ENCODE results near the gene SLC7A10. TPM values are rescaled to one million over a fixed set of nuclear protein-coding genes. Genes with fewer than 3 reads are reported as not detected.
A peak's percentile ranks its signal among the peaks of the same experiment; 100 is the strongest.

Gene SLC7A10
- polyA plus RNA-seq, 1 of the 3 experiments (the other 2 are of a cell fraction) = 0.02 TPM

DNA sequence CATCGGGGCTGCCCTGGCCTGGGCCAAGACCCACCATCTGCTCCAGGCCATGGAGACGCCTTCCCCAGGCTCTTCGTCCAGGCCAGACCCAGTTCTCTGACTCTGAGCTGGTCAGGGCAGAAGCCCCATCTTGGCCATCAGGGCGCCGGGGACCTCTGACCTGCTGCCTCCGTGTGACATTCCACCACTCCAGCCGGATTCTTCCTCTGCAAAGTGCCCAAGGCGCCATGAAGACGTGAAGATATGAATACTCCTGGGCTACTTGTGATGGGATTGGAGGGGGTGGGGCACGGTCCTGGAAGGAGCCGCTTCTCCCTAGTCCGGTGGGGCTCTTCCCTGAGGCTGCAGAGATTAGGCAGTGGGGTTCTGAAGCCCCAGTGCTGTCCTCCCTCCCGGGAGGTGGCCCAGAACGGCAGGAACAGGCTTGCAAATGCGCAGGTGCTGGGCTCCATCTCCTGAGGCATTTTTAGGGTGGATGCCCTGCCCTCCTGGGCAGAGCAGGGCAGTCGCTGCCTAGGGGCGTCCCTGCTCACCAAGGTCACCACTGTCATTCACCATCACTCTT is 26.0 kb upstream of the SLC7A10 start:
- DNase-seq = no peak
- TF ChIP-seq CHD2 (IDR thresholded peaks at IDR 0.05; ENCODE audit: low read length, partially characterized antibody) (no peak), TEAD4 (IDR thresholded peaks at IDR 0.05; ENCODE audit: borderline replicate concordance, insufficient read depth) (no peak)
- H3K9ac ChIP-seq = no peak overlapping the region
- no peaks in the 10 kb centered on the region for H3K36me3 ChIP-seq (replicated peaks in 1 of 2; ENCODE audit: control insufficient read depth in 1 of 2, insufficient read depth in 2 of 2, low read length in 1 of 2)
- H3K9me2 ChIP-seq = no peaks in the 10 kb centered on the region
- no peak overlapping the region for H3K4me2 ChIP-seq
- no peak overlapping the region for H3K27ac ChIP-seq (ENCODE audit: low read depth in 2 of 2, low read length in 1 of 2)
- no peak overlapping the region for H2AFZ ChIP-seq (ENCODE audit: low read depth)
- H3K27me3 ChIP-seq (ENCODE audit: insufficient read depth) = no peaks in the 10 kb centered on the region
- no peaks in the 10 kb centered on the region for H3K79me2 ChIP-seq (ENCODE audit: insufficient read depth)
- H3K9me3 ChIP-seq = no peaks in the 10 kb centered on the region
- POLR2A ChIA-PET = no interaction called here
- no peak overlapping the region for H3K4me3 ChIP-seq (ENCODE audit: low read depth in 2 of 2, low read length in 1 of 2)
- H3F3A ChIP-seq (replicated peaks; ENCODE audit: insufficient read depth) = peaks cover 3% of the 10 kb centered on the region
- CTCF ChIA-PET = interaction anchor here (1.8 kb wide), 1 partner anchor 10 kb away, joined by 5 read pairs; no protein-coding TSS in a partner anchor
- WGBS (ENCODE audit: low lambda C conversion rate) = 64% methylated on average over 16 of the region's 17 CpGs
- H4K20me1 ChIP-seq (ENCODE audit: insufficient read depth) = no peaks in the 10 kb centered on the region
- H3K4me1 ChIP-seq (ENCODE audit: control insufficient read depth in 1 of 2, insufficient read depth in 2 of 2, low read depth in 1 of 2, low read length in 1 of 2) = no peaks in the 10 kb centered on the region; a peak in 1 of 4 replicates

DNA sequence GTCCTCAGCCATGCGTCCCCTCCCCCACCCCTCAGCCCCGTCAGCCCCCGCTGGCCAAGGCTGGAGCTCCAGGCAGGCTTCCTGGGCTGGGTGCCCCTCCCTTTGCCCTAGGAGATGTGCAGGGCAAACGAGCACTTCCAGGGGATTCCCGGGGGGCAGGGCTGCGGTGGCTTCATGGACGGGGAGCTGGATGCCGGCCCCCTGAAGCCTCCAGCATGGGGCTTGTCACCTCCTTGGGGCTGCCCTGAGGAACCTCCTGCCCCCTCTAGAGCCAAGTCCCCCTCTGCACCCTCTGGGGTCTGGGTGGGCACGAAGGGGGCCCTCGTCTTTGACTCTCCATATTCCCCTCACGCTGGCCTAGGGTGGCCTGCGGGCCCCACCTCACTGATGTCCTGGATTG is 25.4 kb upstream of the SLC7A10 start:
- H3K4me2 ChIP-seq = no peak overlapping the region
- H3K27ac ChIP-seq (ENCODE audit: low read depth in 2 of 2, low read length in 1 of 2) = no peak overlapping the region
- no peaks in the 10 kb centered on the region for H3K9me2 ChIP-seq
- H2AFZ ChIP-seq (ENCODE audit: low read depth) = no peak overlapping the region
- CTCF ChIA-PET = no interaction called here
- H3K27me3 ChIP-seq (ENCODE audit: insufficient read depth) = no peaks in the 10 kb centered on the region
- peaks cover 3% of the 10 kb centered on the region for H3F3A ChIP-seq (replicated peaks; ENCODE audit: insufficient read depth)
- no peak overlapping the region for H3K4me3 ChIP-seq (ENCODE audit: low read depth in 2 of 2, low read length in 1 of 2)
- TF ChIP-seq JUND (IDR thresholded peaks at IDR 0.05) (no peak), RXRA (IDR thresholded peaks at IDR 0.05; ENCODE audit: borderline replicate concordance, low read depth) (no peak)
- no peaks in the 10 kb centered on the region for H3K79me2 ChIP-seq (ENCODE audit: insufficient read depth)
- H4K20me1 ChIP-seq (ENCODE audit: insufficient read depth) = no peaks in the 10 kb centered on the region
- no peaks in the 10 kb centered on the region for H3K36me3 ChIP-seq (replicated peaks in 1 of 2; ENCODE audit: control insufficient read depth in 1 of 2, insufficient read depth in 2 of 2, low read length in 1 of 2)
- H3K4me1 ChIP-seq (ENCODE audit: control insufficient read depth in 1 of 2, insufficient read depth in 2 of 2, low read depth in 1 of 2, low read length in 1 of 2) = no peaks in the 10 kb centered on the region; a peak in 1 of 4 replicates
- POLR2A ChIA-PET = no interaction called here
- DNase-seq = peak; percentile 31
- no peaks in the 10 kb centered on the region for H3K9me3 ChIP-seq
- H3K9ac ChIP-seq = no peak overlapping the region
- no CpG with 5 or more reads among the region's 12 CpGs for WGBS (ENCODE audit: low lambda C conversion rate)

DNA sequence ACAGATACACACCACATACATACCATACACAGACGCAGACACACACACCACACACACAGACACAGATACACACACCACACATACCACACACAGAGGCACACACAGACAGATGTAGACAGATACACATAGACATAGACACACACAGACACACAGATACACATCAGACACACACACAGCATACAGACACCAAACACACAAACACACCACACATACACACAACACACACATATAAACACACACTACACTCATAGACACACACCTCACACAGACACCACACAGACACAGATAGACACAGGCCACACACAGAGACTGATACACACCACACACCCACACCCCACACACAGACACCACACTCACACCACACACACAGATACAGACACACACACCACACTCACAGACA is 24.9 kb upstream of the SLC7A10 start:
- Histone ChIP-seq H3K4me1 (ENCODE audit: control insufficient read depth in 1 of 2, insufficient read depth in 2 of 2, low read depth in 1 of 2, low read length in 1 of 2) (no peaks in the 10 kb centered on the region), H3K9ac (no peak overlapping the region), H3K79me2 (ENCODE audit: insufficient read depth) (no peaks in the 10 kb centered on the region), H4K20me1 (ENCODE audit: insufficient read depth) (no peaks in the 10 kb centered on the region), H3K4me3 (ENCODE audit: low read depth in 2 of 2, low read length in 1 of 2) (no peak overlapping the region), H2AFZ (ENCODE audit: low read depth) (no peak overlapping the region), H3K27ac (ENCODE audit: low read depth in 2 of 2, low read length in 1 of 2) (no peak overlapping the region), H3K9me3 (no peaks in the 10 kb centered on the region), H3K36me3 (replicated peaks in 1 of 2; ENCODE audit: control insufficient read depth in 1 of 2, insufficient read depth in 2 of 2, low read length in 1 of 2) (no peaks in the 10 kb centered on the region), H3K9me2 (no peaks in the 10 kb centered on the region), H3K27me3 (ENCODE audit: insufficient read depth) (no peaks in the 10 kb centered on the region), H3F3A (replicated peaks; ENCODE audit: insufficient read depth) (peaks cover 3% of the 10 kb centered on the region), H3K4me2 (no peak overlapping the region)
- DNase-seq = no peak
- TF ChIP-seq TAF1 (IDR thresholded peaks at IDR 0.05; ENCODE audit: borderline replicate concordance, low read depth, low read length) = no peak
- TF ChIP-seq TCF12 (IDR thresholded peaks at IDR 0.05) = no peak
- TF ChIP-seq JUND (IDR thresholded peaks at IDR 0.05) = no peak
- TF ChIP-seq TEAD4 (IDR thresholded peaks at IDR 0.05; ENCODE audit: borderline replicate concordance, insufficient read depth) = no peak
- no peak for TF ChIP-seq SMC3 (IDR thresholded peaks at IDR 0.05; ENCODE audit: low read depth, low read length)
- TF ChIP-seq, protein P1, sequence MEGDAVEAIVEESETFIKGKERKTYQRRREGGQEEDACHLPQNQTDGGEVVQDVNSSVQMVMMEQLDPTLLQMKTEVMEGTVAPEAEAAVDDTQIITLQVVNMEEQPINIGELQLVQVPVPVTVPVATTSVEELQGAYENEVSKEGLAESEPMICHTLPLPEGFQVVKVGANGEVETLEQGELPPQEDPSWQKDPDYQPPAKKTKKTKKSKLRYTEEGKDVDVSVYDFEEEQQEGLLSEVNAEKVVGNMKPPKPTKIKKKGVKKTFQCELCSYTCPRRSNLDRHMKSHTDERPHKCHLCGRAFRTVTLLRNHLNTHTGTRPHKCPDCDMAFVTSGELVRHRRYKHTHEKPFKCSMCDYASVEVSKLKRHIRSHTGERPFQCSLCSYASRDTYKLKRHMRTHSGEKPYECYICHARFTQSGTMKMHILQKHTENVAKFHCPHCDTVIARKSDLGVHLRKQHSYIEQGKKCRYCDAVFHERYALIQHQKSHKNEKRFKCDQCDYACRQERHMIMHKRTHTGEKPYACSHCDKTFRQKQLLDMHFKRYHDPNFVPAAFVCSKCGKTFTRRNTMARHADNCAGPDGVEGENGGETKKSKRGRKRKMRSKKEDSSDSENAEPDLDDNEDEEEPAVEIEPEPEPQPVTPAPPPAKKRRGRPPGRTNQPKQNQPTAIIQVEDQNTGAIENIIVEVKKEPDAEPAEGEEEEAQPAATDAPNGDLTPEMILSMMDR (IDR thresholded peaks at IDR 0.05) = no peak
- TF ChIP-seq EP300 (IDR thresholded peaks at IDR 0.05; ENCODE audit: borderline replicate concordance in 1 of 2, low read depth in 1 of 2, low read length in 1 of 2) = no peak
- TF ChIP-seq NFIC (IDR thresholded peaks at IDR 0.05; ENCODE audit: borderline replicate concordance) = no peak
- POLR2A ChIA-PET = no interaction called here
- 70% methylated on average over 1 of the region's 1 CpG for WGBS (ENCODE audit: low lambda C conversion rate)
- CTCF ChIA-PET = no interaction called here

All from SK-N-SH (cell line).